CD4-positive, alpha-beta T cell treated with Interleukin-17A for 4 hours (primary cell): Measurements from ENCODE around the gene P3R3URF.
"Not testable (repeated sequence)": the region's sequence is repeated elsewhere in the genome, so short reads cannot be mapped to it uniquely, and the experiment has no call there.

Source experiments
- DNase-seq: peaks from one replicate; pipeline ENCODE4 v3.0.0-alpha.2; 2020; ENCODE audit warnings: mixed read lengths

P3R3URF gene

DNA sequence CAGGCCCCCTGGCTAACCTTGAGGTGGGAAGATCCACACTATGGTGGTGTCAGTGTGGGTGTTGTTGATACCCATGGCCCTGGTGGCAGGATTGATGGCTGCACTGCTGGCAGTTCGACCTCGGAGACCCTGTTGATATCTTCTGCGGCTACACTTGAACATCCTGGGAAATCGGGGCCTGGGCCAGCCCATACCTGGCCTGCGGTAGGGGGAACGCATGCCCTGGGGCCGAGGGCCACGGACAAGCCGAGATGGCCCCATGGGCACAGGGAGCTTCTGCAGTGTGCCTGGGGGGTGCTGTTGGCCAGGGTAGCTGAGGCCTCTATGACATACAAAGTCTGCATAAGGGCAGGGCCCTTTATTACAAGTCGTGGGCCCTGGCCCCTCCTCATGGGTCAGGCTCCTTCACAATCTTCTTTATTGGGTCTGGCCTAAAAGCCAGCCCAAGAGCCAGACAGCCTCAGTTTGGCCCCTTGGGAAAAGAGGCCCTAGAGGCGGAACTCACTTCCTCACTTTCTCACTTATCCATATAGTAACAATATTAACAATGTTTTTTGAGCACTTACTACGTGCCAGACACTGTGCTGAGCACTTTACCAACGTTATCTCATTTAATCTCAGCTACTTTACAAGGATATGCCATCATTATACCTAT, at the start of gene P3R3URF:
P3R3URF (minus strand) TSS at position 278 of the 655 bp plus-strand sequence; CDS start at position 261, 17 bp downstream.
- no peak for DNase-seq

DNA sequence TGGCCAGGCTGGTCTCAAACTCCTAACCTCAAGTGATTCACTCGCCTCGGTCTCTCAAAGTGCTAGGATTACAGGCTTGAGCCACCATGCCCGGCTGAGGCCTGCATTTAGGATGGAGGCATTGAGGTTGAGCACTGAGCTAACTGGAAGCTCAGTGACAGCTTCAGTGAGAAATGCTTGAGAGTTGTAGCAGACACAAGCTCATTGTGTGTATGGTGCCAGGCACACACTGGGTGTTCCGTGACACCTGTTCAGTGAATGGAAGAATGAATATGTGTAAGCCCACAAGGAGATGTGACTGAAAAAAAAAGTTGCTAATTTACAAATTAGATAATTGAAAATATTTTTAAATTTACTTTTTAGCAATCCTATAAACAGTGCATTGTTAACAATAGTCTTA, 48.7 kb upstream of the P3R3URF start:
- no peak for DNase-seq

DNA sequence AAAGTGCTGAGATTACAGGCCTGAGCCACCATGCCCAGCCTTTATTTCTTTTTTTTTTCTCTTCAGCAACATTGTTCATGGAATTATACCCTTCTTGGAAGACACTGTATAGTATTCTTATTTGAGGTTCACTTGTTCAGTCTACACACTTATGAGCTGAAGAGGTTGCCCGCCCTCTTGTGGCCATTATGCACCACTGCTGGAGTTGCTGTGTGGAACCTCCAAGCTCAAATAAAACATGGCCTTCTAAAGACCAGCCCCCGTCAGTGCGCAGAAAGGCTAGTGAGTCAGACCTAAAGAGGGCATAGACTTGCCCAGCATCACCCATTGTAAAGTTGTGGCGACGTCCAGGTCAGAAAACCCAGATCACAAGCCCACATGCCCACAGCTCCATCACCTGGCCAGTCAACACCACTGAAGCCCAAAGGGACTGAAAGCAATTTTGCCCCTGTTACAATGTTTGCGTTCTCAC, 47.2 kb upstream of the P3R3URF start:
- peak; percentile 71 for DNase-seq

DNA sequence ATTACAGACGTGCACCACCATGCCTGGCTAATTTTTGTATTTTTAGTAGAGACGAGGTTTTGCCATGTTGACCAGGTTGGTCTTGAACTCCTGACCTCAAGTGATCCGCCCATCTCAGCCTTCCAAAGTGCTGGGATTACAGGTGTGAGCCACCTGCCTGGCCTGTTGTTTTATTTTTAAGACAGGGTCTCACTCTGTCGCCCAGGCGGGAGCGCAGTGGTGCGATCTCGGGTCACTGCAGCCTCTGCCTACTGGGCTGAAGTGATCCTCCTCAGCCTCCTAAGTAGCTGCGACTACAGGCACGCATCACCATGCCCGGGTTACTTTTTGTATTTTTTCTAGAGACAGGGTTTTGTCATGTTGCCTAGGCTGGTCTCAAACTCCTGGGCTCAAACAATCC, 46.8 kb upstream of the P3R3URF start:
- not testable (repeated sequence) for DNase-seq

DNA sequence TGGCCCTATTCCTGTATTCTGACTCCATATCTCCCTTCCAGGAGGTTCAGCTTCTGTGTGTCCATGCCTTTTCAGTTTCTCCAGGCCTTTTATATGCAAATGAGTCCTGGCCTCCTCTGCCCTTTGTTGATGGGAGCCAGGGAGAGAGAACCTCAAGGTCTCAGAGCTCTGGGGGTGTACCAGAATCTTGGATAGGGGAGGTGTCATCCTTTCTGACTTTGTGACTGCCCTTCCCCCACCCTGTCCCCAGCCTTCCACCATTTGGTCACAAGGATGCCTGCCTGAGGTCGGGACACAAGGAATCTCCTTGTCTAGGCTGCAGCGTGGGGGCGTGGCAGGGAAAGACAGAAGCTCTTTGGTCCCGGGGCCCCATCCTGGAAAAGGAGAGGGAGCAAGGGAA, 45.5 kb upstream of the P3R3URF start:
- DNase-seq: no peak

DNA sequence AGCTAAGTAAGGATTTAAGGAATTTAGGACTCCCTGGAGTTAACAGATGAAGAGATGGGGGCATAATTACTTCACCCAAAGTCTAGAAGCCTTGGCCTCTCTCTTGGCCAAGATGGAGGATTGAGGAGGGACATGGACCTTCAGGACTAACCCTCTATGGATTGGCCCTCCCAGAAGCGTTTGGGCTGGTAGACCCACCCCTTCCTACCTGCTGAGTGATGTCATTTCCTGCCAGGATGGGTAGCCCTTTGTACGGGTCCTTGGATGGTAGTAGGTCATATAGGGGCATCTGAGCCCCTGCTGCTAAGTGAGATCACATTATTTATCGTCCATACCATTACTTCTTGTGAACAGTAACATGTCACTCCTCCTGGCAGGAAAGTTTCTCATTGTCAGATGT, 44.5 kb upstream of the P3R3URF start:
- DNase-seq: no peak

DNA sequence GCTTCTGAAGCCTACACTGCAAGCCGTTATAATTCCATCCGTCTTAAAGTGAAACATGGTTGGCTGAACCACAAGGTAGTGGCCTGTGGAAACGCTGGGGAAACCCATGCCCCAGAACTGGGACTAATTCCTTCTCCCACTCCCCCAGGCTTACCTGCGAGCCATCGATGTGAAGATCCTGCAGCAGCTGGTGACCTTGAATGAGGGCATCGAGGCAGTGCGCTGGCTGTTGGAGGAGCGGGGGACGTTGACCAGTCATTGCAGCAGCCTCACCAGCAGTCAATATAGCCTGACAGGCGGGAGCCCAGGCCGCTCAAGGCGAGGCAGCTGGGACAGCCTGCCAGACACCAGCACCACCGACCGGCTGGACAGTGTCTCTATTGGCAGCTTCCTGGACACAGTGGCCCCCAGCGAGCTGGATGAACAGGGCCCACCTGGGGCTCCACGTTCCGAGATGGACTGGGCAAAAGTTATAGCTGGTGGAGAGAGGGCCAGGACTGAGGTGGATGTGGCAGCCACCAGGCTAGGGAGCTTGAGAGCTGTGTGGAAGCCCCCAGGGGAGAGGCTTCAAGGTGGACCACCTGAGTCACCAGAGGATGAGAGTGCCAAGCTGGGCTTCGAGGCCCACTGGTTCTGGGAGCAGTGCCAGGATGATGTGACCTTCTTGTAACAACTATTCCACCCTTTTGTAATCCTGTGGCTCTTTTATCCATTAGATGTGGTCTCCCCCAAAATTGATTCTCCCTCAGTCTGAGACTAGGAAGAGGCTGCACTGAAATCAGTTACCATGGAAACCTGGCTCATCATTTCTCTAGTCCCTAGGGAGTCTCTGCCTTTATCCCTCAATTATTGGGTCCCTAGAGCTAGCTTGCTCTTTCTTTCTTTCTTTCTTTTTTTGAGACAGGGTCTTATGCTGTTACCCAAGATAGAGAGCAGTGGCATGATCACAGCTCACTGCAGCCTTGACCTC, 43.5 kb upstream of the P3R3URF start:
- no peak for DNase-seq

DNA sequence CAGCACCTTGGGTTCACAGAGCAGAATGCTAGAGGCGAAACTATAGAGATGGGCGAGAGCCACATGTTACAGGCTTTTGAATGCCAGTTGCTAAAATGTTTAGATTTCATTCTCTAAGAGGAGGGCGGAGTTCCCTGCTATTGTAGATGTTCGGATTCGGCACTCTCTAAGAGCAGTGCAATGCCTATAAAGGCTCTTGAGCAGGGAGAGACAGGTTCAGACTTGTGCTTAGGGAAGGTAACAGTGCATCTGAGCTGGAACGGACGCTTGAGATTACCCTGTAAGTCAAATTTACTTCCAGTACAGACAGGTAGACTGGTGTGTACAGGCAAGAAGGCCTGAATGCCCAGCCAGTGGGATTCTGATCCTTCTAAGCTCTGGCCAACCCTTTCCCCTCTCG, 42.2 kb upstream of the P3R3URF start:
- no peak for DNase-seq

DNA sequence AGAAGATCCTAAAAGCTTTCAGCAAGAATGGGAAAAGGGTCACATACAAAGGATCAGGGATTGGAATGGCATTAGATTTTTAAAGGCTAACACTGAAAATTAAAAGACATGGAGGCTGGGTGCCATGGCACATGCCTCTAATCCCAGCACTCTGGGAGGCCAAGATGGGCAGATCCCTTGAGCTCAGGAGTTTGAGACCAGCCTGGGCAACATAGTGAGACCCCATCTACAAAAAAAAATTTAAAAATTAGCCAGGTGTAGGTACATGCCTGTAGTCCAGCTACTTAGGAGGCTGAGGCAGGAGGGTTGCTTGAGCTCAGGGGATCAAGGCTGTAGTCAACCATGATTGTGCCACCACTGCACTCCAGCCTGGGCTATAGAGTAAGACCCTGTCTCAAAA, 39.2 kb upstream of the P3R3URF start:
- DNase-seq: no peak

DNA sequence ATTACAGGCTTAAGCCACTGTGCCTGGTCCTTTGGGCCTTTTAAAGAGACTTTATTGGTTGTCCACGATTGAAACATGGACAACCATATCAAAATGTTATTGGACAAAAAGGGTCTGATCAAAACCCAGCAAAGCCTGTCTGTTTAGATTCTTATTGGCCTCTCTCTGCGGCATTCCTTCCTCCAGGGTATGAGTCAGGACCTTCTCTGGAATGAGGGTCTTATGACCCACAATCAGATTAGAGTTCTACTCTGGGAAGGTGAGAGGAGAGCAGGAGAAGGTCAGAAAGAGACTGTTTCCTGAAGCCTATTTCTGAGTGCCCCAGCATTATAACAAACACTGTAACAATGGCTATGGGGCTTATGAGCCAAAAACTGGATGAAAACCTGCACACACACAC, 34.8 kb upstream of the P3R3URF start:
- DNase-seq: no peak

DNA sequence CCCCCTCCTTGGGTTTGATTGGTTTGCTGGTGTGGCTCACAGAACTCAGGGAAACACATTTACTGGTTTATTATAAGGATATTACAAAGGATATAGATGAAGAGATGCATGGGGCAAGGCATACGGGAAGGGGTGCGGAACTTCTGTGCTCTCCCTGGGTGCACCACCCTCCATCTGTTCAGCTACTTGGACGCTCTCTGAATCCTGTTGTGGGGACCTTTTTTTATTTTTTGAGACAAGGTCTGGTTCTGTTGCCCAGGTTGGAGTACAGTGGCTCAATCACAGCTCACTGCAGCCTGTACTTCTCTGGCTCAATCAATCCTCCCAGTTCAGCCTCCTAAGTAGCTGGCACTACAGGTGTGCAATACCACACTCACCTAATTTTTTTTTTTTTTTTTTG, 34.3 kb upstream of the P3R3URF start:
- DNase-seq: no peak

DNA sequence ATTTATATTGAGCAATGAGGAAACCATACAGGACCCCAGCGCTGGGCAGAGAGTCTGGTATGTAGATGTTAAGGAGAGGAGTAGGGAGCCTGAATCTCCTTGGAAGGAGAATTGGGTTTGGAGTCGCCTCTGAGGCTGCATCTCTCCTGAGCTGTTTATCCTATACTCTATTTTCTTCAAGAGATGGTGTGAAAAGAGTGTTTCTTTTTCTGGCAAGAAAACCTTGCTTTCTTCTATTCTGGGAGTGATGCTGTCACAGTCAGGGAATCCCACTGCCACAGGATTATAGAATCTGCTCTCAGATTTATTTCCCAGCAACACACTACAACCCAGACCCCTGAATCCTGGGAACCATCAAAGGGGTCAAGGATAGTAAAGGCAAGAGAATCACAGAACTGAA, 30.1 kb upstream of the P3R3URF start:
- DNase-seq: no peak

DNA sequence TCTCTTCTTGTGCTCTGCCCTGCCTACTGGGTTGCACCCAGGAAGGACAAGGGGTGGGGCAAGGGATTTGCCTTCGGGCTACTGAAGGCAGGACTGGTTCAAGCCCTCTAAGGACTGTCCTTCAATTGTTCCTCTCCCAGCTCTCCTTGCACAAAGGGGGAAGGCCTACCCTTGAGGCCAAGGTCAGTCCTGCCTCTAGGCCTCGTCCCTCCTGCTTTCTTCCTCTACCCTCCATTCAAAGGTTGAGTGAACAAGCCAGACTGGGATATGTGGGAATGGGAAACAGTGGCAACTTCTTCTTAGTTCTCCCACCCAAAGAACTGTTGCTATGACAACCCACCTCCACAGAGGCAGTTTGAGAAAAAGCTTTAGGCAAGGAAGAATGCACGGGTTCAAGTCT, 29.5 kb upstream of the P3R3URF start:
- no peak for DNase-seq

DNA sequence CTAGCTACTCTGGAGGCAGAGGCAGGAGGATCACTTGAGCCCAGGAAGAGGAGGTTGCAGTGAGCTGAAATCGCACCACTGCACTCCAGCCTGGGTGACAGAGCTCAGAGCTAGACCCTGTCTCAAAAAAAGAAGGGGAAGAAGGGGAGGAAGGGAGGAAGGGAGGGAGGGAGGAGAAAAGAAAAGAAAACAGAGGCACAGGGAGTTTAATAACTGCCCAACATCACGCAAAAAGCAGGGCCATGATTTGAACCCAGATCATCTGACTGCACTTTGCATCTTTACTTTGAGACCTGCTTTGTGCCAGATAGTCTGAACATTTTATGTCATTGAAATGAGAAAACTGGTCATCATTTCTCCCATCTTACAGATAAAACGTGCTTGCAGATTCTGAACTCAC, 28.9 kb upstream of the P3R3URF start:
- no peak for DNase-seq

DNA sequence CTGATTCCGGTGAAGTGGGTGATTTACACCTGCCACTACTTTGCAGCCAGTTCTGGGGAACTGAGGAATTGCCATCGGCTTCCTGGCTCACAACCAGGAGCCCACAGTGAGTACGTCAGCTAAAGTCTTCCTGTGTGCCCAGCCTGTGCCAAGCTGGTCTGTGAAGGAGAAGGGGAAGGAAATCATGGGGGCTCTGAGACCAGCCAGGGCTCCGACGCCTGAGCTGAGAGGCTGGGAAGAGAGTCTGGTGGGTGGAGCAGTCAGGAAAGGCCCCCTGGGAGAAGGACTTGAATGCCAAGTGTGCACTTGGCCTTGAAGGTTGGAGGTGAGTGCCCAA, 28.1 kb upstream of the P3R3URF start:
- DNase-seq: no peak

DNA sequence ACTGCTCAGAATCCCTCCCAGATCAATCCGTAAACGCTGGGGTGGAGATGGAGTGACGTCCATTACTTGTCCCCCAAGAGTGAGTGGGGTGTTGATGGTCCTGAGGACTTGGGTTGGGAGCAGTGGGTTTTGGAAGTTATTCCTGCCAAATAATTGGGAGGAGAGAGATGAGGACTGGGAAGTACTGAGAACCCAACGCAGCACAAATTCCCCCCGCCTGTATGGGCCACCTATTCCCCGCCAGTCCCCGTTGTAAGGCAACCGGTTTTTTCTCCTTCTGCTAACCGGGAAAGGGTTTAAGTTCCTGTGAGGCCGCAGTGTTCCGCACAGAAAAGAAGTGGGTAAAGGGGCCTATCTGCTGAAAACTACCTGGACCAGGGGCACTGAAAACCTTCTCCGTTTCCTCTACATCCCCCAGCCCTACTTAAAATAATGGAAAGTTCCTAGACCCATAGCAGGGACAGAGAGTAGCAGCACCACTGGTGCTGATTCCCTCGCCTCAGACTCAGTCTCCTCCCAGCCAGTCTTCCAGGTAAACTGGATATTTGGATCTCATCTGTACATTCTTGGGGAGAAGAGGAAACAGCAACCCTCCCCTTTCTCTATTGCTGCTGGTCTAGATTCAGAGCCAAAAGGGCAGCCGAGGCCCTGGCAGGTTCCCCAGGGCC, 27.6 kb upstream of the P3R3URF start:
- no peak for DNase-seq

DNA sequence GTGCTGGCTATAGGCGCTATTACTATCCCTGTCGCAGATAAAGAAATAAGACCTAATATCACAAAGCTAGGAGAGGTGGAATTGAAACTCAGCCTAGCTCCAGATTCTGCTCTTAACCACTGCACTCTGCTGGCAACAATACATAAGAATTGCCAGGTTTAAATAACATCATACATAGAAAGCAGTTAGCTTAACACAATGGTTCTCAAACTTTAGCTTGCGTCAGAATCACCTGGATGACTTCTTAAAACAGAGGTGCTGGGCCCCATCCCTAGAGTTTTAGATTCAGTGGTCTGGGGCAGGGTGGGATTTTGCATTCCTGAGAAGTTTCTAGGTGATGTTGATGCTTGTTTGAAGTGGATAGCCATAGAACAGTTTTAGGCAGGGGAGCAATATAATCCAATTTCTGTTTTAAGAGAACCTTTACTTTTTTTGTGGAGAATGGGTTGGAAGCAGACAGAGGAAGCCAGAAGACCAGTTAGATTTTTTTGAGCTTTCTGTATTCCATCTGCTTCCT, 23.0 kb upstream of the P3R3URF start:
- no peak for DNase-seq

DNA sequence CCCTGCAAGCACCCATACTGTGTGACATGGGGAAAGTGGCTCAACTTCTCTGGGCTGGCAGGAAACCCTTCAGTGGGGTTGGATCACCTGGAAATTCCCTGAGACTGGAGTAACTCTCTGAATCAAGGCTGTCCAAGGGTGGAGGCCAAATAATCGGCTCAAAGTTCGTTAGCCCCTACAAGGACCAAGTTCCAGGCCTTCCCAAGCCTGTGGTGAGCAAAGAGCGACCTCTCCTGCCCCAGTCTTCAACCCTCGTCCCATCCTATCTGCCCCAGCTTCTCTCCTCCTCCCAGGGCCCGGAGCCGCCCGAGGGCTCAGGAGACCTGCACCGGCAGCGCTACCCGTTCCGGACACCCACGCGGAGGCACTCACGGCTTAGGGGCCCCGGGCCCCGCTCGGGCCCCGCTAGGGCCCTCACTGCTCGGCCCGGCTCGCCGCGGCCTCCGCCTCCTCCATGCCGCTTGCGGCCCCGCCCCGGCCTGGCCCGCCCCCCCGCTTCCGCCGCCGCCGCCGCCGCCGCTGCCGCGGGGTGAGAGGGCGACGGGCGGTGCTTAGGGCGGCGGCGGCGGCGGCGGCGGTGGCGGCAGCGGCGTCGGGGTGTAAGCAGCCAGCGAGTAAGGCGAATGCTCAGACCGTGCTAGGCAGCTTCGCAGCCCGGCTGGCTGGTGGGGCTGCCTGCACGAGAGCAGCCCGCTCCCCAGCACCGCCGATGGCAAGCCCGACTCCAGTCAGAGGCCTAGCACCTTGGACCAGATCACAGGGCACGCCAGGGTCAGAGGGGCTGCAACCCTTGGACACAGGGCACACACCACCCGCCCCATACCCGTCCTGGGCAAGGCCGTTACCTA, 21.9 kb upstream of the P3R3URF start, which contains the start of gene POMGNT1:
POMGNT1 (minus strand) TSS at position 471 of the 848 bp plus-strand sequence. CDS start 613 bp downstream, outside the sequence.
- DNase-seq: peak; percentile 82

DNA sequence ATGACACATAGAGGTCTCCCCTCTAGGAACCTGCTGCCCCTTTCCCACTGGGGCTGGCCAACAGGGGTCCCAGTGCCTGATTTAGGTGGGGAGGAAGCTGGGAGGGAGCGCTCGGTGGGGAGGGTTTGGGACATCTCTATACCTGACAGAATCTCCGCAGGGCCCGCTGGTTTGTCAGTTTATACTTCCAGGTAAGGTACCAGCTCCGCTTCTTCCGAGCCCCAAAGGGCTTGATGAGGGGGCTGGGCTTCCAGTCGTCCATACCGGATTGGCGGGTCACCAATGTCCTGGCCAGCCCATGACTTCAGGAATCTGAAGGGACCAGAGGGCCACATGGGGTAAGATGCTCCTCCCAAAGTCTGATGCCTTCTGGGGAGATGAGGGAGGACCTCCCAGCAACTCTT, 21.3 kb upstream of the P3R3URF start:
- DNase-seq: no peak

DNA sequence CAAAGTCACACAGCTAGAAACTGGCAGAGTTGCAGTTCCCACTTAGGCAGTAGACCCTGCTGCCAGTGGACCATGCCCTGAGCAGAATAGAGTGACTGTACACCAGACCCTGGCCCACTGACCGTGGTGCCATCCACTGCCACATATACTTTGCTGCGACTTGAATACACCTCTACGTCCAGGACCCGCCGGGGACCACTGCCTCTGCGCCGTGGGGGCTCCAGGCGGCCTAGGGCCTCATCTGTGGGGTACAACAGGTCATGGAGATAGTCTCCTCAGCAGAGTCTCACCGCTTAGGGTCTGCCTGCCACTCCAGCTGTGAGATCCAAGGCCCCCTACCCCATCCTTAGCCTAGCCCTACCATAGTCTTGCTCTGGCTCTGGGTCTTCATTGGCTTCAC, 20.3 kb upstream of the P3R3URF start:
- no peak for DNase-seq

DNA sequence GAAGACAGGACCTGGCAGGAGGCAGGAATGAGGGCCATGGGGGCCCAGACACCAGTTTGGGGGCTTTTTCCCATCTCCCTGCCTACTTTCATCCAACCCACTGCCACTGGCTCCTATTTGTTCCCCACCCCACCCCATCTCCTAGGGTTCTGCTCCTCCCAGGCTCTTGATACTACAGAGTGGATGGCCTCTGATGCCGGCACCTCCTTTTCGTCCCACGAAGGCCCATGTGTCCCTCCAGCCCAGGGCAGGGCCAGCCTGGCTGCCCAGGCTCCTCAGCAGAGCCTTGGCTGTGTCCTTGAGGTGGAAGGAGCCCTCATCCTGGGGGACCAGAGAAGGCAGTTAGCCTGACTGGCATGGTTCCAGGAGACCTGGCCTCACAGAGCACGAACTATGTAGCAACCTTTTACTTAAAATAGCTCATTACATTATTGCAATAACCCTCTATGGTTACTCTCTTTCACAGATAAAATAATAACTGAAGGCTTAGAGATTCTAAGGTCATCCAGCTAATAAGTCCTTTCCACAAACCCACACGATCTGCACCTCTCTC, 18.4 kb upstream of the P3R3URF start:
- DNase-seq: no peak

DNA sequence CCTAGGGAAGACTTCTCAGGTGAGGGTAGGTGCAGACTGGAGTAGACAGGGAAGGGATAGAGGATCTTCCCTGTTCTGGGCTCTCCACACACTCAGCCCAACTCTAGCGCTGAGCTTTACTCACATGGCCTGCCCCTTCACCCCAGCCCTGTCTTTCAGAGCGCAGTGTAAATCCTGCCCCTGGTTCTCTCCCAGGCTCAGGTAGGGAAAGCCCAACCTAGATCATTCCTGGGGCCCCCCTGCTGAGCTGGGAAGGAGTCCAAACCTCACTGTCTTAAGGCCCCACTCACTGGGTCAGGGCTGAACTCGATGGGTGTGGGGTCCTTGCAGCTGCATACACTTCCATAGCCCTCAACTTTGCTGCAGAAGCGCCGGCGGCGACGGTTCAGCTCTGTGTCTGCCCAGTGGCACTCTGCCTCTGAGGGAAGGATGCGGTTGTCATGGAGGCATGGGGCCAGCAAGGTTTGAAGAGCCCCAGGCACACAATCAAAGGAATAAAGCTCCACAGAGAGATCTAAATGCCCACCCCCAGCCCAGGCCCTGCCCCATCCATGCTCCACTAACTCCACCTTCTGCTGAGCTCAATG, 17.8 kb upstream of the P3R3URF start:
- DNase-seq: no peak
